OCI-LY7 (cell line): Measurements from ENCODE around the gene BMP8B. TPM values are rescaled to one million over a fixed set of nuclear protein-coding genes. Genes with fewer than 3 reads are reported as not detected.
"Not testable (repeated sequence)": the region's sequence is repeated elsewhere in the genome, so short reads cannot be mapped to it uniquely, and the experiment has no call there.

Experiments used
- BruUV-seq: library from RNA; stranded (reverse); fragments of 400-500 nt; replicated peaks from 2 replicates; lab custom pipeline; 2021; lab: Mats Ljungman, UMichigan
- CTCF ChIA-PET: fragments of 300-600 bp; sonication (Branson Sonifier 250); formaldehyde crosslinking; loops from one replicate; lab custom pipeline; 2022; ENCODE audit warnings: antibody characterized with exemption; ENCODE audit not compliant: unreplicated experiment; lab: Charles Lee
- POLR2A ChIA-PET: fragments of 300-600 bp; sonication (Branson Sonifier 250); formaldehyde crosslinking; loops from one replicate; lab custom pipeline; 2022; ENCODE audit warnings: antibody characterized with exemption; lab: Charles Lee
- DNase-seq: peaks from one replicate; pipeline ENCODE4 v3.0.0-alpha.2; 2015; ENCODE audit warnings: low spot score
- H2AFZ ChIP-seq: fragments of 200-600 bp; sonication (generic), shearing (Covaris generic); 2 replicates; pipeline ENCODE4 v1.6.1; 2014; ENCODE audit warnings: mild to moderate bottlenecking, antibody characterized with exemption, low read length, moderate library complexity
- H3K27ac ChIP-seq: fragments of 200-600 bp; sonication (generic); 2 replicates; pipeline ENCODE4 v1.5.1; 2014; ENCODE audit warnings: mixed run types, low read depth, mild to moderate bottlenecking, moderate library complexity, low read length, inconsistent platforms; ENCODE audit not compliant: poor library complexity, severe bottlenecking
- H3K36me3 ChIP-seq: fragments of 200-600 bp; sonication (generic); 2 replicates; pipeline ENCODE4 v1.6.1; 2014; ENCODE audit warnings: mild to moderate bottlenecking, antibody characterized with exemption, low read length, moderate library complexity, mixed read lengths; ENCODE audit not compliant: insufficient read depth
- H3K4me1 ChIP-seq: fragments of 200-600 bp; sonication (generic); 2 replicates; pipeline ENCODE4 v1.5.1; 2014; ENCODE audit warnings: mild to moderate bottlenecking, low read length; ENCODE audit not compliant: insufficient read depth, poor library complexity, severe bottlenecking
- H3K4me2 ChIP-seq: fragments of 200-600 bp; sonication (generic); 2 replicates; pipeline ENCODE4 v1.6.1; 2014; ENCODE audit warnings: mild to moderate bottlenecking, low read length
- H3K4me3 ChIP-seq: fragments of 200-600 bp; sonication (generic); 2 replicates; pipeline ENCODE4 v1.5.1; 2014; ENCODE audit warnings: mild to moderate bottlenecking, low read depth, low read length; ENCODE audit not compliant: poor library complexity, severe bottlenecking
- H3K79me2 ChIP-seq: fragments of 200-600 bp; sonication (generic); 2 replicates; pipeline ENCODE4 v1.6.1; 2016; ENCODE audit warnings: low read depth, mild to moderate bottlenecking, low read length, moderate library complexity, mixed read lengths; ENCODE audit not compliant: insufficient read depth
- H3K9me2 ChIP-seq: fragments of 200-600 bp; sonication (generic); 2 replicates; pipeline ENCODE4 v1.6.1; 2016; ENCODE audit warnings: mild to moderate bottlenecking, low read length, mixed read lengths; ENCODE audit not compliant: insufficient read depth
- H3K9me3 ChIP-seq: fragments of 200-600 bp; sonication (generic); 2 replicates; pipeline ENCODE4 v1.6.1; 2014; ENCODE audit warnings: mild to moderate bottlenecking, mixed run types, low read length, mixed read lengths
- H4K20me1 ChIP-seq: fragments of 200-600 bp; sonication (generic); 2 replicates; pipeline ENCODE4 v1.6.1; 2014; ENCODE audit warnings: mild to moderate bottlenecking, antibody characterized with exemption, low read length, moderate library complexity, mixed read lengths; ENCODE audit not compliant: insufficient read depth
- intact Hi-C: fragments of 100-400 bp; cut with micrococcal nuclease; formaldehyde crosslinking; loops from one replicate; pipeline ENCODE4 v1.10.0; 2022; ENCODE audit not compliant: unreplicated experiment
- total RNA-seq, 2 experiments: library from RNA; depleted of rRNA in 1 of 2; stranded (reverse); fragments of >200 nt in 1 of 2; shearing (Covaris generic) in 1 of 2; gene quantifications; 2 replicates each; pipeline ENCODE4 v1.2.3, GENCODE V29; 2014 to 2022

The BMP8B gene
- total RNA-seq, 2 experiments from 2014 or later: 0.34 TPM; not detected in 1

- H3K36me3 ChIP-seq, H3K4me3 ChIP-seq, H3K4me2 ChIP-seq, BruUV-seq, intact Hi-C loops, POLR2A ChIA-PET, H3K79me2 ChIP-seq, H3K9me2 ChIP-seq, DNase-seq, CTCF ChIA-PET, H3K9me3 ChIP-seq, H3K27ac ChIP-seq, H2AFZ ChIP-seq, H4K20me1 ChIP-seq: not testable (repeated sequence)
- peaks cover 12% of the 10 kb centered on the region for H3K4me1 ChIP-seq
These were observed 13.5 kb downstream of the BMP8B start for GRCh38 chr1:39775141-39775540.

DNA sequence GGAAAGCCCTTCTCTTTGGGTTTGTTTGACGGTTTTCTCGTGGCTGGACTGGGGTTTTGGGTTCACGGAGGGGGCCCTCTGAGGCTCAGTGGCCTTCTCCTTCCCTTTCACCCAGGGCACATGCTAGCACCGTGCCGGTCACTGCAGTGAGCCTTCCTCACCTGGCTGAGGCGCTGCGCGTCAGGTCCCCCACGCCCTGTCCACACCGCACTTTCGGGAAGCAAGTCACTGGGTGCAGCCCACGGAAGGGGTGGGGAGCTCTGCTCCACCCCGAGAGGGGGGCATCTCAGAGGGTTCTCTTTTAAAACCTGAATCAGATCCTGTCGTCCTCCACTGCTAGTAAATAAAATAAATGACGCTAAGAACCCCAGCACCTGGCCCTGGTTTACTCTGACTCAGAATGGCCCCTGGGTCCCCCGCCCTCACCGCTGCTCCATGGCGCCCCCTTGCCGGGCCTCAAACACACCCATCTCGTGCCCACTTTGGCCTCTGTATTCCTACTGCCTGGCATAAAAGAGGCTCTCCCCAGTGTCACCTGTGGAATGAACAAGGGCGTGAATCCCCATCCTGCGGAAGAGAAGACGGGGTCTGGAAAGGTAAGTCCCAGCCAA lies 15.2 kb downstream of the BMP8B start:
- BruUV-seq, H4K20me1 ChIP-seq, H3K27ac ChIP-seq, intact Hi-C loops, DNase-seq, H3K9me3 ChIP-seq, H3K79me2 ChIP-seq, POLR2A ChIA-PET, H3K4me2 ChIP-seq, H3K4me3 ChIP-seq, CTCF ChIA-PET, H3K36me3 ChIP-seq, H2AFZ ChIP-seq, H3K9me2 ChIP-seq: not testable (repeated sequence)
- H3K4me1 ChIP-seq: peaks cover 12% of the 10 kb centered on the region

DNA sequence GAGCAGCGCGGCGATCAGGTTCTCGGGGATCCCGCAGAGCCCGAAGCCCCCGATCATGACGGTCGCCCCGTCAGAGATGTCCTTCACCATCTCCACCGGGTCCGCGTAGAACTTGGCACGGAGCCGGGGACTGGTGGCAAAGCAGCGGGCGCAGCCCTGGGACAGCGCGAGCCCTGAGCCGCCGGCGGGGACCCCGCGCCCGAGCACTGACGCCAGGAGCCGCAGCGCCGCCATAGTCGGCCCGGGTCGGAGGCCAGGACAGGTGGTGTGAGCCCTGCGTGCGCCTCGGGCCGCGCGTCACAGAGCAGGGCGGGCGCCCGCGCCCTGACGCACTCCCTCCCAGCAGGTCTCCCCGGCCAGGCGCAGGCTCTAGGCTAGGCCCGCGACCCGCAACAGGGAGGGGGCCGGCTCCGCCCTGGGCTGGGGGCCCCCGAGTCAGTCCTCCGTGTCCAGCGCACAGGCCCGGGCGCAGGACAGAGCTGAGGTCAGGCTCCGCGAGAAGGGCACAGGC lies 17.6 kb downstream of the BMP8B start, which contains the start of gene OXCT2:
Gene OXCT2, minus strand, starts transcription at position 327 of the 511 bp plus-strand sequence. Its CDS starts 93 bp downstream, at position 234.
- H3K36me3 ChIP-seq, H3K27ac ChIP-seq, BruUV-seq, H3K4me2 ChIP-seq, H3K4me3 ChIP-seq, H4K20me1 ChIP-seq, H3K9me2 ChIP-seq, H2AFZ ChIP-seq, intact Hi-C loops, POLR2A ChIA-PET, H3K79me2 ChIP-seq, DNase-seq, CTCF ChIA-PET, H3K9me3 ChIP-seq, H3K4me1 ChIP-seq: not testable (repeated sequence)

GRCh38 chr1:39770100-39771021 lies 18.3 kb downstream of the BMP8B start:
- H2AFZ ChIP-seq, H3K4me2 ChIP-seq, H3K4me1 ChIP-seq, H4K20me1 ChIP-seq, BruUV-seq, H3K4me3 ChIP-seq, H3K79me2 ChIP-seq, DNase-seq, H3K27ac ChIP-seq, H3K9me2 ChIP-seq, intact Hi-C loops, H3K9me3 ChIP-seq, H3K36me3 ChIP-seq, POLR2A ChIA-PET, CTCF ChIA-PET: not testable (repeated sequence)

DNA sequence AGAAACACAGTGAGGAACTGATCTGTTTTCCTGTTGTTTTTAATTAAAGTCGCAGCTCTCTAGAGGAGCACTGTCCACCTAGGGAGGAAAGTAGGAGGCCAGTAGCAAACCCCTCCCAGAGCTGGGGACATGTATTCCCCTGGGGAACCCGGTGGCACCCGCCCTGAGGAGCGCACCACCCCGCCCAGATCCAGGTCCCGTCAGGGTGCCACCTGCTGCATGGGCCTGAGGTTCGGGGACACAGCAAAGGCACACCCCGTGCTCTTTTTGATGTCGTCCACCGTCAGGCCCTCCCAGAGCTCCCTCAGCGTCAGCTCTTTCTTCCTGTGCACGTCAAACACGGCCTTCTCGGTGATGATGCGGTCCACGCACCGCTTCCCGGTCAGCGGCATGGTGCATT lies 19.2 kb downstream of the BMP8B start:
- H2AFZ ChIP-seq, H3K4me2 ChIP-seq, CTCF ChIA-PET, H3K36me3 ChIP-seq, DNase-seq, H4K20me1 ChIP-seq, H3K4me3 ChIP-seq, POLR2A ChIA-PET, H3K4me1 ChIP-seq, H3K9me3 ChIP-seq, intact Hi-C loops, BruUV-seq, H3K27ac ChIP-seq, H3K79me2 ChIP-seq, H3K9me2 ChIP-seq: not testable (repeated sequence)

DNA sequence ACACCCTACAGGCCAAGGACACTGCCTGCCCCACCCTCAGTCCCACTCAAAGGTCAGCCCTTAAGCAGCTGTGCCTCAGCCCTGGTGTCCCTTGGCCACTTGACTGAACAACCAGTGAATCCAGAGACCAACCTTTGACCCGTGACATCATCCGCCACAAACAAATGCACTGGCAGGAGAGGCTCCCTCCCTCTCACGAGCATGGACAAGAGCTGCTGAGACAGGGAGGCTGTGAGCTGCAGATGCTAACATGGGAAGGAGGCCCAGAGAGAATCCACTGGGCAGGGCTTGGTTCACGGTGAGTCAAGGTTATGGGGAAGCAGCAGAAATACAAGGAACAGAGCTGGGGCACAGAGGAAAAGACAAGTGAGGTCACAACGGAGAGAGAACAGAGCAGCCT lies 22.2 kb downstream of the BMP8B start:
- H2AFZ ChIP-seq, H3K4me2 ChIP-seq, H4K20me1 ChIP-seq, POLR2A ChIA-PET, H3K9me3 ChIP-seq, H3K79me2 ChIP-seq, BruUV-seq, CTCF ChIA-PET, H3K4me1 ChIP-seq, intact Hi-C loops, H3K9me2 ChIP-seq, H3K27ac ChIP-seq, H3K36me3 ChIP-seq, DNase-seq, H3K4me3 ChIP-seq: not testable (repeated sequence)
